Duodenal mucosa (tissue), 2 donors: ENCODE data around the gene CALN1.

Experiments used
- H3K27ac ChIP-seq: one replicate; pipeline ENCODE4 v1.7.0; 2013; ENCODE audit warnings: low read depth, low read length
- H3K27me3 ChIP-seq, 2 donors: one replicate each; pipeline ENCODE4 v1.7.0; 2013; ENCODE audit warnings: low read length in 2 of 2, control low read depth in 1 of 2; ENCODE audit not compliant: insufficient read depth in 2 of 2, control insufficient read depth in 1 of 2
- H3K36me3 ChIP-seq, 2 donors: one replicate each; pipeline ENCODE4 v1.7.0; 2013; ENCODE audit warnings: low read length in 2 of 2, control low read depth in 1 of 2; ENCODE audit not compliant: insufficient read depth in 2 of 2, control insufficient read depth in 1 of 2
- H3K4me1 ChIP-seq, 2 donors: one replicate each; pipeline ENCODE4 v1.7.0; 2013; ENCODE audit warnings: low read length in 2 of 2, control low read depth in 1 of 2; ENCODE audit not compliant: insufficient read depth in 2 of 2, control insufficient read depth in 1 of 2
- H3K4me3 ChIP-seq, 2 donors: one replicate each; pipeline ENCODE4 v1.7.0; 2013; ENCODE audit warnings: low read length in 2 of 2, low read depth in 1 of 2
- H3K9ac ChIP-seq, 2 donors: one replicate each; pipeline ENCODE4 v1.7.0; 2013; ENCODE audit warnings: low read length in 2 of 2, low read depth in 1 of 2
- H3K9me3 ChIP-seq, 2 donors: one replicate each; pipeline ENCODE4 v1.7.0; 2013; ENCODE audit warnings: low read length in 2 of 2, control low read depth in 1 of 2; ENCODE audit not compliant: control insufficient read depth in 1 of 2

Gene CALN1

GRCh38 chr7:71857338-71857737 lies 554.8 kb downstream of the CALN1 start:
- Histone ChIP-seq H3K27ac (no peak overlapping the region), H3K4me1 (no peaks in the 10 kb centered on the region), H3K4me3 (no peak overlapping the region), H3K9ac (no peak overlapping the region), H3K9me3 (peaks cover 2 to 3% of the 10 kb centered on the region in 2 donors), H3K27me3 (no peaks in the 10 kb centered on the region), H3K36me3 (no peaks in the 10 kb centered on the region)

GRCh38 chr7:71854546-71855397 lies 557.4 kb downstream of the CALN1 start:
- no peak overlapping the region for H3K27ac ChIP-seq
- H3K4me3 ChIP-seq: no peak overlapping the region
- H3K27me3 ChIP-seq: no peaks in the 10 kb centered on the region
- H3K4me1 ChIP-seq: no peaks in the 10 kb centered on the region
- peaks cover 0 to 5% of the 10 kb centered on the region in 2 donors for H3K9me3 ChIP-seq
- H3K9ac ChIP-seq: no peak overlapping the region
- no peaks in the 10 kb centered on the region for H3K36me3 ChIP-seq

GRCh38 chr7:71851776-71852498 lies 560.2 kb downstream of the CALN1 start:
- Histone ChIP-seq H3K9ac (no peak overlapping the region), H3K27ac (no peak overlapping the region), H3K4me1 (no peaks in the 10 kb centered on the region), H3K9me3 (peaks cover 0 to 5% of the 10 kb centered on the region in 2 donors), H3K4me3 (no peak overlapping the region), H3K27me3 (no peaks in the 10 kb centered on the region), H3K36me3 (no peaks in the 10 kb centered on the region)

GRCh38 chr7:71846160-71846559 lies 566.0 kb downstream of the CALN1 start:
- H3K27ac ChIP-seq: no peak overlapping the region
- no peaks in the 10 kb centered on the region for H3K27me3 ChIP-seq
- H3K9ac ChIP-seq: no peak overlapping the region

GRCh38 chr7:71843676-71844075 lies 568.5 kb downstream of the CALN1 start:
- Histone ChIP-seq H3K36me3 (no peaks in the 10 kb centered on the region), H3K4me1 (no peaks in the 10 kb centered on the region), H3K27me3 (no peaks in the 10 kb centered on the region), H3K9ac (no peak overlapping the region), H3K4me3 (no peak overlapping the region), H3K27ac (no peak overlapping the region), H3K9me3 (peaks cover 0 to 4% of the 10 kb centered on the region in 2 donors)

More at GRCh38 chr7:71846160-71846559, 566.0 kb downstream of the CALN1 start:
- Histone ChIP-seq H3K4me1 (no peaks in the 10 kb centered on the region), H3K4me3 (no peak overlapping the region), H3K9me3 (peaks cover 0 to 5% of the 10 kb centered on the region in 2 donors), H3K36me3 (no peaks in the 10 kb centered on the region)

- Histone ChIP-seq H3K27me3 (no peaks in the 10 kb centered on the region), H3K9ac (no peak overlapping the region), H3K4me3 (no peak overlapping the region), H3K27ac (no peak overlapping the region), H3K9me3 (peaks cover 0 to 4% of the 10 kb centered on the region in 2 donors), H3K4me1 (no peaks in the 10 kb centered on the region), H3K36me3 (no peaks in the 10 kb centered on the region)
These were observed 569.4 kb downstream of the CALN1 start for GRCh38 chr7:71842786-71843185.

- Histone ChIP-seq H3K9me3 (peaks cover 0 to 4% of the 10 kb centered on the region in 2 donors), H3K9ac (no peak overlapping the region), H3K27ac (no peak overlapping the region), H3K4me1 (no peaks in the 10 kb centered on the region), H3K36me3 (no peaks in the 10 kb centered on the region), H3K27me3 (no peaks in the 10 kb centered on the region), H3K4me3 (no peak overlapping the region)
These were observed 569.8 kb downstream of the CALN1 start for GRCh38 chr7:71842381-71842780.

GRCh38 chr7:71835056-71835455 lies 577.1 kb downstream of the CALN1 start:
- H3K27ac ChIP-seq: no peak overlapping the region

GRCh38 chr7:71829515-71829914 lies 582.6 kb downstream of the CALN1 start:
- Histone ChIP-seq H3K4me3 (no peak overlapping the region), H3K36me3 (no peaks in the 10 kb centered on the region), H3K9ac (no peak overlapping the region), H3K4me1 (no peaks in the 10 kb centered on the region), H3K27ac (no peak overlapping the region), H3K9me3 (peaks cover 7 to 11% of the 10 kb centered on the region in 2 donors), H3K27me3 (no peaks in the 10 kb centered on the region)

More at GRCh38 chr7:71835056-71835455, 577.1 kb downstream of the CALN1 start:
- H3K9me3 ChIP-seq: peaks cover 4 to 7% of the 10 kb centered on the region in 2 donors
- H3K27me3 ChIP-seq: no peaks in the 10 kb centered on the region
- no peak overlapping the region for H3K4me3 ChIP-seq
- no peaks in the 10 kb centered on the region for H3K4me1 ChIP-seq
- no peak overlapping the region for H3K9ac ChIP-seq
- no peaks in the 10 kb centered on the region for H3K36me3 ChIP-seq

- Histone ChIP-seq H3K27me3 (no peaks in the 10 kb centered on the region), H3K36me3 (no peaks in the 10 kb centered on the region), H3K9ac (no peak overlapping the region), H3K27ac (no peak overlapping the region), H3K4me1 (no peaks in the 10 kb centered on the region), H3K4me3 (no peak overlapping the region), H3K9me3 (peaks cover 7 to 13% of the 10 kb centered on the region in 2 donors)
These were observed 583.8 kb downstream of the CALN1 start for GRCh38 chr7:71828361-71828760.
